22Rv1 (cell line): ENCODE results near the gene CLIC5.

Source experiments
- CTCF ChIP-seq: fragments of 450-650 bp; IDR thresholded peaks from 2 replicates; pipeline ENCODE4 v1.5.1; 2017; ENCODE audit warnings: mild to moderate bottlenecking
- ZFX ChIP-seq: fragments of 450-650 bp; IDR thresholded peaks from 2 replicates; pipeline ENCODE4 v1.6.1; 2017; ENCODE audit warnings: antibody characterized with exemption, borderline replicate concordance

- TF ChIP-seq CTCF: no peak
- no peak for TF ChIP-seq ZFX
These were observed 25.5 kb downstream of the CLIC5 start for GRCh38 chr6:45990162-45990561.
